ENCODE data around the gene GRK5.
A peak's percentile ranks its signal among the peaks of the same experiment; 100 is the strongest.
"Not testable (repeated sequence)": the region's sequence is repeated elsewhere in the genome, so short reads cannot be mapped to it uniquely, and the experiment has no call there.

GRK5 gene

DNA sequence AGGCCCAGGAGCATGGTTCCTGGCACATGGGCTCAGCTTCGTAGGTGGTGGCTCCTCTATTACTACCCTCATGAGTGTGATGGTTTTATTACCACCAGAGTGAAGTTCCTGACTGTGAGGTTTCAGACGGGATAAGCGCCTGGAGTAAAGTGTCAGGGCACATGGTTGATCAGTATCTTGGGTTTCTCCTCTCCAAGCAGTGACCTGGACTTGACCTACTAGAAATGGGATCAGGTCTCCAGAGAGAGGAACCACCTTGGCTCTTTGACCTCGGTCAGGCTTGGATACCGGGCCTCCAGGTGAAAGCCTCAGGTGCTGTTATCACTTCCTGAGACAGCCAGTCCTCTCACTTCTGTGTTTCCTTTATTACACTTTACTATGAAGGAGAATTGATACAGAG, 67.7 kb downstream of the GRK5 start:
- no peaks in the 10 kb centered on the region for H3K9me3 ChIP-seq (ENCODE audit: control insufficient read depth, low read length)
- no peak overlapping the region for H2AFZ ChIP-seq (ENCODE audit: low read depth, low read length)
- H3K4me3 ChIP-seq (ENCODE audit: insufficient read depth in 1 of 2, low read depth in 1 of 2, low read length in 2 of 2) = peak overlapping the region in 1 of 2 experiments; percentile 53
- H3K27me3 ChIP-seq (ENCODE audit: control insufficient read depth in 1 of 2, insufficient read depth in 1 of 2, low read length in 2 of 2) = no peaks in the 10 kb centered on the region
- no peak overlapping the region for H4K91ac ChIP-seq (ENCODE audit: low read length)
- 63% methylated on average over 4 of the region's 5 CpGs for WGBS
- H3K14ac ChIP-seq (ENCODE audit: low read length in 2 of 2) = no peak overlapping the region
- H3K9ac ChIP-seq (ENCODE audit: low read length) = peak overlapping the region; percentile 68
- peaks cover 12% of the 10 kb centered on the region for H3K4me1 ChIP-seq (ENCODE audit: control insufficient read depth, insufficient read depth, low read depth, low read length)
- H2BK120ac ChIP-seq (ENCODE audit: low read depth, low read length) = no peak overlapping the region
- no peak overlapping the region for H3K23ac ChIP-seq (ENCODE audit: low read length in 2 of 2)
- H3K4me2 ChIP-seq (ENCODE audit: low read length, poor library complexity, severe bottlenecking) = no peak overlapping the region
- H2AK5ac ChIP-seq (ENCODE audit: low read length, severe bottlenecking) = no peak overlapping the region
- H2BK12ac ChIP-seq (ENCODE audit: low read length in 2 of 2) = no peak overlapping the region
- no peak overlapping the region for H2BK15ac ChIP-seq (ENCODE audit: low read depth, poor library complexity, severe bottlenecking)
- H3K27ac ChIP-seq (ENCODE audit: low read length, poor library complexity, severe bottlenecking) = no peak overlapping the region
- peaks cover 36% of the 10 kb centered on the region for H3K79me1 ChIP-seq (replicated peaks; ENCODE audit: low read length, poor library complexity, severe bottlenecking)
- H2BK5ac ChIP-seq (ENCODE audit: low read depth, low read length, poor library complexity, severe bottlenecking) = no peak overlapping the region
- no peak overlapping the region for H3K18ac ChIP-seq (ENCODE audit: low read depth in 1 of 2, low read length in 2 of 2)
- no peak overlapping the region for H3K4ac ChIP-seq (ENCODE audit: low read depth in 1 of 2, low read length in 2 of 2)
- no peak overlapping the region for H4K8ac ChIP-seq (ENCODE audit: low read length)
- DNase-seq = no peak
- H3K36me3 ChIP-seq (ENCODE audit: control insufficient read depth in 1 of 2, insufficient read depth in 2 of 2, low read depth in 1 of 2, low read length in 2 of 2) = peaks cover 0 to 4% of the 10 kb centered on the region in 2 experiments

- not testable (repeated sequence) for H3K4me3 ChIP-seq (ENCODE audit: insufficient read depth in 1 of 2, low read depth in 1 of 2, low read length in 2 of 2); H3K23ac ChIP-seq (ENCODE audit: low read length in 2 of 2); H2AK5ac ChIP-seq (ENCODE audit: low read length, severe bottlenecking); H3K27ac ChIP-seq (ENCODE audit: low read length, poor library complexity, severe bottlenecking); H3K36me3 ChIP-seq (ENCODE audit: control insufficient read depth in 1 of 2, insufficient read depth in 2 of 2, low read depth in 1 of 2, low read length in 2 of 2); H4K8ac ChIP-seq (ENCODE audit: low read length); H3K18ac ChIP-seq (ENCODE audit: low read depth in 1 of 2, low read length in 2 of 2); DNase-seq; H4K91ac ChIP-seq (ENCODE audit: low read length); H3K4me2 ChIP-seq (ENCODE audit: low read length, poor library complexity, severe bottlenecking); H3K9ac ChIP-seq (ENCODE audit: low read length); H2BK12ac ChIP-seq (ENCODE audit: low read length in 2 of 2); H3K4ac ChIP-seq (ENCODE audit: low read depth in 1 of 2, low read length in 2 of 2); H3K14ac ChIP-seq (ENCODE audit: low read length in 2 of 2); H3K9me3 ChIP-seq (ENCODE audit: control insufficient read depth, low read length); H2BK15ac ChIP-seq (ENCODE audit: low read depth, poor library complexity, severe bottlenecking); H2BK120ac ChIP-seq (ENCODE audit: low read depth, low read length); H2BK5ac ChIP-seq (ENCODE audit: low read depth, low read length, poor library complexity, severe bottlenecking); H2AFZ ChIP-seq (ENCODE audit: low read depth, low read length); H3K27me3 ChIP-seq (ENCODE audit: control insufficient read depth in 1 of 2, insufficient read depth in 1 of 2, low read length in 2 of 2)
- Histone ChIP-seq H3K79me1 (replicated peaks; ENCODE audit: low read length, poor library complexity, severe bottlenecking) (peaks cover 34% of the 10 kb centered on the region), H3K4me1 (ENCODE audit: control insufficient read depth, insufficient read depth, low read depth, low read length) (peaks cover 11% of the 10 kb centered on the region)
- WGBS = 94% methylated on average over 2 of the region's 4 CpGs
These were observed 68.8 kb downstream of the GRK5 start for GRCh38 chr10:119276194-119276593.

DNA sequence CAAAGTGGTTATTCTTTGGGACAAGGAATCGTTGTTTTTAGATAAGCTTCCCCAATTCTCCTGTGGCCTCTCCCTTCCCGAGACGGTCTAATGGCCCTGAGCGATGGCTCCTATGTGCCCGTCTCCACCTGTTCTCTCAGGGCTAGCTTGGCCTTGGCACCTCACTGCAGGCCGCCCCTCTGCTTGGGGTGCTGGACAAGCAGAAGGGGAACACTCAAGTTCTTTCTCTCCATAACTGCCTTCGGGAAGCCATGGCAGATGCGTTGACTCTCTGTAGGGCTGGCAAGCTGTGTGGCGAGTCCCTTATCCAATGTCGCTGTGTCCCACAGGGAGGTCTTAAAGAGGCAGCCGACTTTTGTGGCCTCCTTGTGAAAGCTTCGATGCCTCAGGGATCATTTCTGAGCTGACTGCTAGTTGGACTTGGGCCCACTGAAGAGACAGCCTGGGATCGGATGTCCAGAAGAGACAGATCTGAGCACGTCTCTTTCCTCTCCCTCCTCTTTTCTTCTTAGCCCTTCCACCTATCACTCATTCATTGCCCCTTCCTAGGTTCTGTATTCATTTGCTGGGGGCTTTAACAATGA, 70.8 kb downstream of the GRK5 start:
- Histone ChIP-seq H2AFZ (ENCODE audit: low read depth, low read length) (no peak overlapping the region), H4K8ac (ENCODE audit: low read length) (no peak overlapping the region), H4K91ac (ENCODE audit: low read length) (no peak overlapping the region), H3K27me3 (ENCODE audit: control insufficient read depth in 1 of 2, insufficient read depth in 1 of 2, low read length in 2 of 2) (no peaks in the 10 kb centered on the region), H3K27ac (ENCODE audit: low read length, poor library complexity, severe bottlenecking) (no peak overlapping the region), H3K9me3 (ENCODE audit: control insufficient read depth, low read length) (no peaks in the 10 kb centered on the region), H3K23ac (ENCODE audit: low read length in 2 of 2) (no peak overlapping the region), H3K14ac (ENCODE audit: low read length in 2 of 2) (peak overlapping the region in 1 of 2 experiments; percentile 35), H3K4ac (ENCODE audit: low read depth in 1 of 2, low read length in 2 of 2) (no peak overlapping the region), H2BK12ac (ENCODE audit: low read length in 2 of 2) (no peak overlapping the region), H3K18ac (ENCODE audit: low read depth in 1 of 2, low read length in 2 of 2) (no peak overlapping the region), H3K36me3 (ENCODE audit: control insufficient read depth in 1 of 2, insufficient read depth in 2 of 2, low read depth in 1 of 2, low read length in 2 of 2) (peaks cover 0 to 4% of the 10 kb centered on the region in 2 experiments), H3K4me2 (ENCODE audit: low read length, poor library complexity, severe bottlenecking) (no peak overlapping the region), H2BK15ac (ENCODE audit: low read depth, poor library complexity, severe bottlenecking) (no peak overlapping the region), H2BK120ac (ENCODE audit: low read depth, low read length) (no peak overlapping the region), H3K4me1 (ENCODE audit: control insufficient read depth, insufficient read depth, low read depth, low read length) (peaks cover 19% of the 10 kb centered on the region), H2AK5ac (ENCODE audit: low read length, severe bottlenecking) (no peak overlapping the region), H2BK5ac (ENCODE audit: low read depth, low read length, poor library complexity, severe bottlenecking) (no peak overlapping the region), H3K9ac (ENCODE audit: low read length) (no peak overlapping the region), H3K79me1 (replicated peaks; ENCODE audit: low read length, poor library complexity, severe bottlenecking) (peaks cover 33% of the 10 kb centered on the region), H3K4me3 (ENCODE audit: insufficient read depth in 1 of 2, low read depth in 1 of 2, low read length in 2 of 2) (no peak overlapping the region)
- WGBS = 93% methylated on average over 14 of the region's 14 CpGs
- DNase-seq = no peak

DNA sequence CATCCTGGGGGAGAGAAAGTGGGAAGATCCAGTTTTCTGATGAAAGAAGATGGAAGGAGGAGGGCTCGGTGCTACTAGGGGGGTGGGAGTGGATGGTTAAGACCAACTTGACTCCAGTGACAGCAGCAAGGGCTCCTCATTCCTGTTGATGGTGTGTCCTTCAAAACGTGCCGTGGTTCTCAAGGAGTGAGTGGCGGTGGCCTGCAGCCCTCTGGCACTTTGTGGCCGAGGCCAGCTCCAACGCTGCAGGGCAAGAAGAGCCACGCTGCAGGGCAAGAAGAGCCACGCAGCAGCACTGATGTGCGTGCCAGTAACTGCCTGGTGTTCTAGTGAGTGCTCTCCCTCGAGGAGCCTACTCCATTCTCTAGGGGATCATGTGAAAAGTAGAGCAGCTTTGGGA, 72.1 kb downstream of the GRK5 start:
- Histone ChIP-seq H2BK12ac (ENCODE audit: low read length in 2 of 2) (no peak overlapping the region), H2BK120ac (ENCODE audit: low read depth, low read length) (no peak overlapping the region), H2BK15ac (ENCODE audit: low read depth, poor library complexity, severe bottlenecking) (no peak overlapping the region), H3K36me3 (ENCODE audit: control insufficient read depth in 1 of 2, insufficient read depth in 2 of 2, low read depth in 1 of 2, low read length in 2 of 2) (peaks cover 0 to 4% of the 10 kb centered on the region in 2 experiments), H3K9ac (ENCODE audit: low read length) (no peak overlapping the region), H3K4me2 (ENCODE audit: low read length, poor library complexity, severe bottlenecking) (no peak overlapping the region), H3K27me3 (ENCODE audit: control insufficient read depth in 1 of 2, insufficient read depth in 1 of 2, low read length in 2 of 2) (no peaks in the 10 kb centered on the region), H3K27ac (ENCODE audit: low read length, poor library complexity, severe bottlenecking) (no peak overlapping the region), H3K14ac (ENCODE audit: low read length in 2 of 2) (no peak overlapping the region), H3K23ac (ENCODE audit: low read length in 2 of 2) (no peak overlapping the region), H3K4me3 (ENCODE audit: insufficient read depth in 1 of 2, low read depth in 1 of 2, low read length in 2 of 2) (no peak overlapping the region), H3K18ac (ENCODE audit: low read depth in 1 of 2, low read length in 2 of 2) (peak overlapping the region; percentile 10 to 73), H4K8ac (ENCODE audit: low read length) (no peak overlapping the region), H2BK5ac (ENCODE audit: low read depth, low read length, poor library complexity, severe bottlenecking) (no peak overlapping the region), H3K4ac (ENCODE audit: low read depth in 1 of 2, low read length in 2 of 2) (no peak overlapping the region), H3K79me1 (replicated peaks; ENCODE audit: low read length, poor library complexity, severe bottlenecking) (peaks cover 32% of the 10 kb centered on the region), H3K9me3 (ENCODE audit: control insufficient read depth, low read length) (no peaks in the 10 kb centered on the region), H2AFZ (ENCODE audit: low read depth, low read length) (no peak overlapping the region), H3K4me1 (ENCODE audit: control insufficient read depth, insufficient read depth, low read depth, low read length) (peaks cover 19% of the 10 kb centered on the region), H4K91ac (ENCODE audit: low read length) (peak overlapping the region; percentile 87), H2AK5ac (ENCODE audit: low read length, severe bottlenecking) (no peak overlapping the region)
- 91% methylated on average over 10 of the region's 10 CpGs for WGBS
- no peak for DNase-seq

All from mesenchymal stem cell (in vitro differentiated cells and primary cell).